SHP77 treated with DMSO at 0.1 percent for 48 hours (cell line): ENCODE results near the gene MFSD1.
"Not testable (repeated sequence)": the region's sequence is repeated elsewhere in the genome, so short reads cannot be mapped to it uniquely, and the experiment has no call there.

Experiments used
- DNase-seq: peaks from one replicate; lab custom pipeline; 2025; lab: John Stamatoyannopoulos, UW

The MFSD1 gene

GRCh38 chr3:158776531-158776930 is 25.3 kb upstream of the MFSD1 start:
- no peak for DNase-seq

- DNase-seq = no peak
These were observed 24.5 kb upstream of the MFSD1 start for GRCh38 chr3:158777161-158777873.

GRCh38 chr3:158780766-158781165 is 21.1 kb upstream of the MFSD1 start:
- DNase-seq = no peak

GRCh38 chr3:158781191-158781590 is 20.7 kb upstream of the MFSD1 start:
- DNase-seq = no peak

- no peak for DNase-seq
These were observed 20.0 kb upstream of the MFSD1 start for GRCh38 chr3:158781849-158782248.

DNA sequence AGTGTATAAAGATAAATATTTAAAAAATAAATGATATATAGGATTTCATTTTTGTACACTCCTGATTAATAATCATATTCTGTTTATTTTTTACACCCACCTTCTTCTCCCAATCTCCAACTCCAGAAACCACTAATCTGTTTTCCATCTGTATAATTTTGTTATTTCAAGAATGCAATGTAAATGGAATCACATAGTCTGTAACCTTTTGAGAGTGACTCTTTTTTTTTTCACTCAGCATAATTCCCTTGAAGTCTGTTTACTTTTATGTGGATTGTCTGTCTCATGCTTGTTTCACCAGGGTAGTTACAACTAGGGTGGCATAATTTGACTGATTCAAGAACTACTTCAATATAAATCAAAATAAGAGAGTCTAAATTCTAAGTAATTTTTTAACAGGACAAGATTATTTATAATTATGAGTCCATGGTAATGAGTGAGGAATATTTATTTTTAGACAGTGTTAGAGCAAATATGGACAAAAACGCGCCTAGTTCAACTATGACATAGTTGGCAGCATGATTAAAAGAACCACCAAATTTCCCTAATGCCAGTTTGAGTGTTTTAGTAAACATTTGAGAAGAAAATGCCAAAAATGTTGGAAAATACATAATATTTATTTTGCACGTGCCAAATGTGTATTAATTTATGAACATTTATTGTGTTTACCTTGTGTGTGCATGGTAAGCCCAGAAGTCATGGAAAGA is 19.4 kb upstream of the MFSD1 start:
- DNase-seq = no peak

GRCh38 chr3:158783051-158783450 is 18.8 kb upstream of the MFSD1 start:
- DNase-seq = no peak

GRCh38 chr3:158785972-158786371 is 15.9 kb upstream of the MFSD1 start:
- no peak for DNase-seq

DNA sequence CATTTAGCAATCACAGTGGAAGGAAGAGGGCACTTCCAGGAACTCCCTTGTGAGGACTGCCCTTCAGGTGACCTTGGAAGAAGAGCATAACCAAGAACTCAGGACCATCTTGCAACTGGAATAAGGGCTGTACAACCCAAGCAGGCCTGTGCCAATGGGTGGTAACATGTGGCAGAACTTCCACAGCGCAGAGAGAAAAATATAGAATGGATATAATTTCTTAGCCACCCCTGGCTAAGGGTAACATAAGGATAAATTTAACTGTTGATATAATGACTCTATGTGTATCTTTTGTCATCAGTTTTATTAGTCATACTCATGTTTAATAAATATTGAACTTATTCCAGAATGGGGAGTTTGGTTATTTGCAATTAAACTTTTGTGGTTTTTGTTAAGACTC is 13.4 kb upstream of the MFSD1 start:
- DNase-seq = no peak

DNA sequence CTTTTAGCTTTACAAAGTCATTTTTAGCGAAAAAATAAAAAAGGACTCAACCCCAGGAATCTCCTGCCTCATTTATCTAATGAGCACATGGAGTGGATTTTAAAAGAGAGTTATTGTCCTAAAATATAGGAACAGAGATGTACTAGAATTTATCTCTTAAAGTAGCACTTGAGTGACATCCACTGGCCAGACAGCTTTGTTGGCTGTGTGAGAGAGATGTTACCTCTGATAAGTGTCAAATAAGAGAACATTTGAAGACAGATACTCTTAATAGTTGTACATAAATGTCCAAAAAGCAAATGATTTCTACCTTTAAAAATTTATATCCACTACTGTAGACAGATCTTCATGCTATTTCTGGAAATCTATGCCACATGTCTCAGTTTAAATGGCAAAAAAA is 12.3 kb upstream of the MFSD1 start:
- DNase-seq = no peak

GRCh38 chr3:158790901-158791589 is 10.8 kb upstream of the MFSD1 start:
- peak; percentile 31 for DNase-seq

DNA sequence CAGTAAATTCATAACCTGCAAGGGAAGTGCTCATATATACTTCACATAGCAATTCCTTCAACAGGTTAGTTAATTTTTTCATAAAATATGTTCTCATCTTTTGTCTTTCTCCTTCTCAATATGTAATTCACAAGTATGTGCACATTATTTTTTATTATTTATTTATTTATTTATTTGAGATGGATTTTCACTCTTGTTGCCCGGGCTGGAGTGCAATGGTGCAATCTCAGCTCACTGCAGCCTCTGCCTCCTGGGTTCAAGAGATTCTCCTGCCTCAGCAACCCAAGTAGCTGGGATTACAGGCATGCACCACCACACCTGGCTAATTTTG is 10.3 kb upstream of the MFSD1 start:
- DNase-seq = not testable (repeated sequence)

- DNase-seq = no peak
These were observed 9.1 kb upstream of the MFSD1 start for GRCh38 chr3:158792709-158793108.

DNA sequence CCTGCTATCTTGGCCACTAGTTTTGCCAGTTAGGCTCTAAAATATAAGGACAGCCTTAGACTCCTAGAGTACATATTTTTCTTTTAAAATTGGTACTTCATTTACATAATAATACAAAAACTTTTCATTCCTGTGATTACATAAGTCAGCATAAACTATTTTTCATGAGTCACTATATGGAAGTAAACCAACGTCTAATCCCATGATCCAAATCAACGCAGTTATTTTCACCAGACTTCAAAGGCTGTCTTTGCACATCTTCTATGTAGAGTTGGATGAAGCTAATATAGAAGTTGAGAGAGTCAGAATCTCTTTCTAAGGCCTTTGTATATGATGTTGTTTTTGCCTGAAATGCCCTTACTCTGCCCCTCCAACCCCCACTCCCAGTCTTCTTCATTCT is 7.6 kb upstream of the MFSD1 start:
- no peak for DNase-seq

DNA sequence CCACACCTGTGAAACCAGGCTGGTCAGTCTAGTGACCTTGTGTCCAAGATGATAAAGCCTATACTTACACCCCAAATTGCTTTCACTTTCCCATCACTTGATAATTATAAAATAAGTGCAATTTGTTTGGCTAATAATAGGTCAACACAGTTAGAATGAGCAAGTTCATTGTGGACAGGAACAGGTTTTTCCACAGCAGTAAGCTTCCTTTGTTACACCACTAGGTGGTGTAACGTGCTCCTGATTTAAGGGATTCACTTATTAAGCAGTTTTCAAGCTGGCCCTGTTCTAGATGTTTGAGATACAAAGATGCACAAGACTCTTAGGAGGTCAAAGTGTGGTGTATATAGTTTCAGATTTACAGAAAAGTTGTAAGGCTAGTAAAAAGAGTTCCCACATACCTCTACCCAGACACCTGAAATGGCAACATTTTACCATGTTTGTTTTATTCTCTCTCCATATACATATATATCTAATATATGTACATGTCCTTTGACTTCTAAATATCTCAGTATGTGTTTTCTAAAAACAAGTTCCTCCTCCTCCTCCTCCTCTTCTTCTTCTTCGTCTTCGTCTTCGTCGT is 6.8 kb upstream of the MFSD1 start:
- peak; percentile 4 for DNase-seq

GRCh38 chr3:158801201-158801600 is 653 bp upstream of the MFSD1 start:
- peak; percentile 1 for DNase-seq

DNA sequence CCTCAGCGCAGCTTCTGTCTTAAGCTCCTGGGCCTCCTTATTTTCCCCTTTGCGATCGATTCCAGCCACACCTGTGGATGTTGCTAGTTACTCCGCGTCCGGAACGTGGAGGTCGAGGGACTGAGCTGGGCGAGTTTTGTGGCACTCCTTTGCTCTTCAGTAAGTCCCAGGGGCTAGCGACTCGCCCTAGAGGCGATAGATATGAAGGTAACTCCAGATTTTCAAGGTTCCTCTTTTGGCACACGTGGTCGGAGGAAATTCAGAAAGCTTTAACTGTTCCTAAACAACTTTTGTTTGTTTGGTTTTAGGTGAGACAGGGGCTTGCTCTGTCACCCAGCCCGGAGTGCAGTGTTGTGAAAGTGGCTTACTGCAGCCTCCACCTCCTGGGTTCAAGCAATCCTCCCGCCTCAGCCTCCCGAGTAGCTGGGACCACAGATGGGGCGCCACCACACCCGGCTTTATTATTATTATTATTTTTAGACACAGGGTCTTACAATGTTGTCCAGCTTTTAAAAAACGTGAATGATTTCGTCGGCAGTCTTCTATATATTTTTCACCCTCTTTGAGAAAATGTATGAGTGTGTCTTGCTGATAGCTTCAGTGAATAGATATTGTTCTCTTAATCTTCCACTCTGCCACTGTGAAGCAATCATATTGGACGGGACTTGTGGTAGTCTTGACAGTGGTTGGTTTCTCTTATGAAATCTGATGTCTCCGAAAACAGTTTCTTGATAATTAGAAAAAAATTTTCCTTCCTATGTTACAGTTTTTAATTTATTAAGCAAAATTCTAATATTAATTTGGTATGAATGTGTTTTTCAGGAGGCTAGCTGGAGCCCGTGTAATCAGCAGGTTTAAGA is 785 bp downstream of the MFSD1 start:
- DNase-seq = no peak

GRCh38 chr3:158804441-158804840 is 2.6 kb downstream of the MFSD1 start:
- DNase-seq = no peak

DNA sequence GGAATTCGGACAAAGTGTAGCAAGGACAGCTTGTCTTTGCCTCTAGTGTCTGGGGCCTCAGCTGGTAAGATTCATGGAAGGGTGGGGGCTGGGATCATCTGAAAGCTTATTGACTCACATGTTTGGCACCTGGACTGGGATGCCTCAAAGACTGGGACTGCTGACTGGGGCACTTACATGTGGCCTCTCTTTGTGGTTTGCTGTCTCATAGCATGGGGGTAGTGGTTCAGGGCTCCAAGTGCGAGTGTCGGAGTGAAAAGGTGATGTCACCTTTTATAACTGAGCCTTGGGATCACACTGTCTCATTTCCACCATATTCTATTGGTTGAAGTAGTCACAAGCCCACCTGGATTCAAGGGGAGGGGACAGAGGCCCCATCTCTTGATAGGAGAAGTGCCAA is 6.8 kb downstream of the MFSD1 start:
- DNase-seq = no peak

- DNase-seq = no peak
These were observed 7.8 kb downstream of the MFSD1 start for GRCh38 chr3:158809642-158810041.

DNA sequence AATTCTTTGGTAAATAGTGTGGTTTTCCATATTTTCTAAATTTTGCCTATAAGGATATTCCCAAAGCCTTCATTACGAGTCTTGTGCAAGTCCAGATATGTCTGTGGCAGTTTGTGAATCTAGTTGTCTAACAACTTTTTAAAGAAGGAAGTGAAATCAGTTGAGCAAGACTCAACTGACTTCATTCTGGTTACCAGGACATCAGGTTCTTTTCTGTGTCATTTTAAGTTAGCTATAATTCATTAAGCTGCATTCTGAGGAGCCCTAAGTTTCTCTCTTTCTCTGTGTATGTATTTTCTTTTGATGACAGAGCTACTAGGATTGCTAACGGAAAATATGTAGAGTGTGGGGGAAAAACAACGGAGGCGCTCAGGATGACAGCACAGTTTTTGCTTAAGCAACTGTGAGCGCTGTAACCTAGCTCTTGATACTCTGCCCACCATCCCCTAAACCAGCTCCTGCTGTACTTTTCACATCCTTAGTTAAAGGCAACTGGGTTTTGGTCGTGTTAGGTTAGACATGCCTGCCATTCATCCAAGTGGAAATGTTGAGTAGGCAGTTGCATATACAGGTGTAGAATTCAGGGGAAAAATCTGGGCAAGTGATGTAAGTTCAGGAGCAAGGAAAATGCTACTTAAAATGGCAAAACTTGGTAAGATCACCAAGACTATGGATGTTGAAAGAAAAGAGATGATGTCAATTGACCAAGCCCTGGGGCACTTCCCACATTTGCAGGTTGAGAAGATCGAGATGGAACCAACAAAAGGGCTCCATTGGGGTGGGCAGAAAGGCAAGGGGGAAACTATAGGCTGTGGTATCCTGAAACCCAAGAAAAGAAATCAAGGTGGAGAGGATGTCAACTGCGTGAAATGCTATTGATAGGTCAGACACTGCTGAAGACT is 9.2 kb downstream of the MFSD1 start:
- no peak for DNase-seq
